Inferior parietal cortex (tissue), 1 donor: Measurements from ENCODE around the gene CKM.
"Not testable (repeated sequence)": the region's sequence is repeated elsewhere in the genome, so short reads cannot be mapped to it uniquely, and the experiment has no call there.

Source experiments
- DNase-seq: peaks from one replicate; pipeline ENCODE4 v3.0.0-alpha.2; 2016; ENCODE audit errors: extremely low spot score

CKM gene

DNA sequence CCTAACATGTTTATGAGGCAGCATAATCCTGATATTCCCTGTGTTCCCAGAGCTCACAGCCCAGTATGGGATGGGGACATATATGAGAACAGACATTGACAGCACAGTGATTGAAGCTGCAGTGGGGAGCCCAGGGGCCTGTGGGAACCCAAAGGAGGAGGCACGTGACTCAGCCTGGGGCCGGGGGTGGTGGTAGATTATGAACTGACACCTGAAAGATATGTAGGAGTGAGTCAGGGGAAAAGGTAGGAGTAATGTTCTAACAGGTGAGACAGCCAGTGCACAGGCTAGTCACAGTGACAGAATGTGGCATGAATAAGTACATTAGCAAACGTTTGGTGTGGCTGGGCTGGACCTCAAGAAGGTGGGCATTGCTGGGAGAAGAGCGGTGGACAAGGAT is 29.0 kb downstream of the CKM start:
- no peak for DNase-seq

DNA sequence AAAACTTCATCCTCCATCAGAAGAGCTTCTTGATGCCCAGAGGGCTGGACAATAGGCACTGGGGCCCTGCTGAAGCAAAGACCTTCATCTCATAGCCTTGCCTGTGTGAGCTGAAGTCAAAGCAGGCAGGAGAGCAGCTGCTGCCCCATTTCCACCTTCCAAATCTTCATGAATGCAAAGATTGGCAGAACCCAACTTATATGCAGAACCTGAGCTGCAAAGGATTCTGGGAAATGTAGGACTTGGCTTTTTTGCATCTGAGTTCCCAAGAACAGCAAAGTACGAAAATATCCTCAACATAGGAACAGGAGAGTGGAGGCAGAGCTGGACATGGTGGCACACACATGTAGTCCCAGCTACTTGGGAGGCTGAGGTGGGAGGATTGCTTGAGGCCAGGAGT is 30.8 kb downstream of the CKM start:
- no peak for DNase-seq

GRCh38 chr19:45290381-45290931 is 32.2 kb downstream of the CKM start:
- DNase-seq, result no peak

DNA sequence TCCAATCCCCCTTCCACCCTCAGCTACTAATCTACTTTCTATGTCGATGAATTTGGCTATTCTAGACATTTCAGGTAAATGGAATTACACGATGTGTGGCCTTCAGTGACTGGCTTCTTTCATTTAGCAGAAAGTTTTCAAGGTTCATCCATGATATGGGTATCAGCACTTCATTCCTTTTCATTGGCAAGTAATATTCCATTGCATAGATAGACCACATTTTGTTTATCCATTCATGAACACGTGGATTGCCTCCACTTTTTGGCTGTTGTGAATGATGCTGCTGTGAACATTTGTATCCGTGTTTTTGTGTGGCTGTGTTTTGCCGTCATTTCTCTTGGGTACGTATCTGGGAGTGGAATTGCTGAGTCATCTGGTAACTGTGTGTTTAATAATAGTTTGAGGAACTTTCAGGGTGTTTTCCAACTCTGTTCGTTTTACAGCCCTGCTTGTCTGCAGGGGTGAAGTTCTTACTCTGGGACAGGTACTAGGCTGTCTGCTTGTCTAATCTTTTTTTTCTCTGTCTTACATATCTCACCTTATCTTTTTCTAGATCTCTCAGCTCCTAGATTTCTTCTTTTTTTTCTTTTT is 39.1 kb downstream of the CKM start:
- no peak for DNase-seq

DNA sequence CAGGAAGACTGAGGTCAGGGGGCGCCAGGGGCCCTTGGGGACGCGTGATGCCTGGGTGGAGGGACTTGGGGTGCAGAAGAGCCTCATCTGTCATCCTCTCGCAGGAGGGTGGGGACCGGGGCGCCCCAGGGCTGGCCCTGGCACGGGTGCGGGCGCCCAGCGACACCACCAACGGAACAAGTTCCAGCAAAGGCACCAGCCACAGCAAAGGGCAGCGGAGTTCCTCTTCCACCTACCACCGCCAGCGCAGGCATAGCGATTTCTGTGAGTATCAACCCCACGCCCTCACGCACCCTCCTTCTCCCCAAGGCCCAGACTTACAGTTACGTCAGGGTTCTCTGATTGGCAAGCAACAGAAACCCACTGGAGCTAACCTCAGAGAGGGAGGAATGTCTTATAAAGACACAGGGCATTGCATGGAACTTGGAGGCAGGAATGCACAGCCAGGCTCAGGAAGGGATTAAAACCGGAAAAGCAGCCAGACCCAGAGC is 42.2 kb downstream of the CKM start:
- DNase-seq, result no peak

GRCh38 chr19:45279587-45280192 is 43.0 kb downstream of the CKM start:
- no peak for DNase-seq

DNA sequence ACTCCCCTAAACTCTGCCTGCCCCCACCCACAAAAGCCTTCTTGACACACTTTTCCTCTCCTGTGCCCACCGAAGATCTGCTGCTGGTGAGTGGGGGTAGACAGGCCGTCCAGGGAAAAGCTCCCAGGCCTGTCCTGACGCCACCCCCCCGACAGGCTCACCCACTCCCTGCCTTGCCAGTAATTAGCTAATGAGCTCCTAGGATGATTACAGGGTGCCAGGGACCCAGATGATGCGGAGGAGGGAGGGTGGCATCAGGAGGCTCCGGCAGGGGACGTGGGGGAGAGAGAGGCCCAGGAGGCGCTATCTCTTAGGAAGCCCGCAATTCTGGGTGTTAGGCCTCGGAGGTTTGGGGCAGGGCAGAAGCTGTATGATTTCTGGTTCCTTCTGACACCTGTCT is 44.6 kb downstream of the CKM start:
- DNase-seq, result no peak

- DNase-seq, result no peak
Observed at GRCh38 chr19:45276284-45276687, 46.4 kb downstream of the CKM start.

DNA sequence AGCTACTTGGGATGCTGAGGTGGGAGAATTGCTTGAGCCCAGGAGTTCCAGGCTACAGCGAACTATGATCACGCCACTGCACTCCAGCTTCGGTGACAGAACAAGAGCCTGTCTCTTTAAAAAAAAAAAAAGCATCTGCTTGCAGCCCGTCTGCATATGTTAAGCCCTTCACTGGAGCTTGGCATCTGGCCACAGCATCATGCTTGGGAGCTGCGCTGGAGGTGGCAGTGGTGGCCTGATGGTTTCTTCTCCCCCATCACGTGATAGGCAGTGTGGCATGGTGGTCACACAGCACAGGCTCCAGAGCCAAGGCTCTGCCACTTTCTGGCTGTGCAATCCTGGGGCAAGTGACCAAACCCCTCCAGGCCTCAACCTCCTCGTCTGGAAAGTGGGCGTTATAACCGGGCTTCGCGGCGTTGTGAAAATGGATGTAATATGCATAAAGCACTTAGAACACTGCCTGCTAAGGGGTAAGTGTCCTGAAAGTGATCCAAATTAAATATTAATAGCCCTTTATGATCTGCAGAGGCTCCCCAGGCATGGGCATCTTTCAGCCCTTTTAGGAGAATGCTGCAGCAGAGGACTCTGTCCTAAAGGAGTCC is 47.2 kb downstream of the CKM start:
- no peak for DNase-seq

DNA sequence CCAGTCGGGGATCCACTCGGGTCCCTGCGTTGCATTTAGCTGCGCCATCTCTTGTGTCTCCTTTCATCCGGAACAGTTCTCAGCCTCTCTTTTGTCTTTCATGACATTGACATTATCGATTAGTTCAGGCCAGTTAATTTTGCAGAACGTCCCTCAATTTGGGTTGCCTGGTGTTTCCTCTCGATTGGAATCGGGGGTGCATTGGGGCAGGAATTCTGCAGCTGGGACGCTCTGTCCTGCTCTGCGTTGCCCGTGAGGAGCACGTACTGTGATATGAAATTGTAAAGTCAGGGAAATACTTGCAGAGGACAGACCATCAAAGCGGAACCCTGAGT is 49.2 kb downstream of the CKM start:
- no peak for DNase-seq

DNA sequence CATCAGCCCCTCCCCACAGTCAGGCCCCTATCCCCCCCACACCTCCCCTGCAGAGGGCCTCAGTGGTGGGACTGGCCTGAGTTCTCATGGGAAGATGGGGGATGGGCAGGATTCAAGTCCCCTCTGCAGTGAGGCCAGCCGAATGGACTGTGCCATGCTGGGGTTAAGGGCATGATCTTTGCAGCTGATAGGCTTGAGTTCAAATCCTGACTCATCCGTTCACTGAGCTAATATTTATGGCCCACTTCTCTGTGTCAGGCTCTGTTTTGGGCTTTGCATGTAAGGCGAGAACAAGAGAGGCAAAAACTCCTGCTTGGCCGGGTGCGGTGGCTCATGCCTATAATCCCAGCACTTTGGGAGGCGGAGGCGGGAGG is 51.0 kb downstream of the CKM start:
- DNase-seq, result no peak

GRCh38 chr19:45271098-45271734 is 51.5 kb downstream of the CKM start:
- no peak for DNase-seq

- DNase-seq, result not testable (repeated sequence)
Observed at GRCh38 chr19:45269939-45270338, 52.7 kb downstream of the CKM start.

- no peak for DNase-seq
Observed at GRCh38 chr19:45267296-45267695, 55.4 kb downstream of the CKM start.

GRCh38 chr19:45265375-45265774 is 57.3 kb downstream of the CKM start:
- no peak for DNase-seq

DNA sequence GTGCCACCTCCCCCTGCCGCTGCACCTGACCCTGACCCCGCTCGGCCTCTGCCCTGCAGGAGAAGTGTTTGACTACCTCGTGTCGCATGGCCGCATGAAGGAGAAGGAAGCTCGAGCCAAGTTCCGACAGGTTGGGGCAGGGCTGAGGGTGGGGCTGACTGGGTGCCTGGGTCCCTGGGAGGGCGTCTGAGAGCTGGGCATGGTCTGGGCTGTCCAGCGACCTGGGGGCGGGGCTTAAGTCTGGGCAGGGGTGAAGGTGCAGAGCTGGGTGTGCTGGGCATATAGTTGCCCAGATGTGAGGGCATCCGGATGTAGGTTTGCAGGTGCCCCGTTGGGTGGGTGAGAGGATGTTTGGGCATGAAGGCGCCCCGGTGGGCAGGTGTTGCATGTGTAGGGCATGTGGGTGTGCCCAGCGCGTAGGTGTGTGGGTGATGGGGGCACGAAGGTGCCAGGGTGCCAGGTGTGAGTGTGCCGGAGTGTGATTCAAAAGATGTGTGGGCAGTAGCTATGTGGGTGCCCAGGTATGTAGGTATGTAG is 57.8 kb downstream of the CKM start:
- no peak for DNase-seq

DNA sequence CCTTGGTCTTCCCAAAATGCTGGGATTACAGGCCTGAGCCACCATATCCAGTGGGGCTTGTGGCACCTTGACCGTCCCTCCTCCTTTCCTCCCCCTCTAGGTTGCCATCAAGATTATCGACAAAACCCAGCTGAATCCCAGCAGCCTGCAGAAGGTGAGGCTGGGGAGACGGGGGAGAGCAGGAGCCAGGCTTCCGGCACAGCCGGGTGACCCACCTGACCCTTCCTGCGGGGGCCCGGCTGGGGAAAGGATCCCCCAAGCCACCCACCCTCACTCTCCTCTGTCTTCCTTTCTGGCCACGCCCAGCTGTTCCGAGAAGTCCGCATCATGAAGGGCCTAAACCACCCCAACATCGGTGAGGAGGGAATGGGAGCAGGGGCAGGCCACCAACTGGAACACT is 59.7 kb downstream of the CKM start:
- DNase-seq, result no peak

GRCh38 chr19:45262570-45262969 is 60.1 kb downstream of the CKM start:
- no peak for DNase-seq

GRCh38 chr19:45258862-45259261 is 63.8 kb downstream of the CKM start:
- no peak for DNase-seq

DNA sequence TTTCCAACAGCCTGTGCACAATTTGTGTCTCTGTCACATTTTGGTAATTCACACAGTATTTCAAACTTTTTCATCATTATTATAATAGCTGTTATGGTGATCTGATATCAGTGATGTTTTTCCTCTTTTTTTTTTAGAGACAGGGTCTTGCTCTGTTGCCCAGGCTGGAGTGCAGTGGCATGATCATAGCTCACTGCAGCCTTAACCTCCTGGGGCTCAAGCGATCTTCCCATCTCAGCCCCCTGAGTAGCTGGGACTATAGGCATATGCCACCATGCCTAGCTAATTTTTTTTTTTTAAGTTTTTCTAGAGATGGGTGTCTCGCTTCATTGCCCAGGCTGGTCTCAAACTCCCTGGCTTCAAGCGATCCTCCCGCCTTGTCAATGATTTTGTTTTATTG is 65.8 kb downstream of the CKM start:
- no peak for DNase-seq
